CD4-positive, alpha-beta T cell treated with Interleukin-15 for 1 hour (primary cell): ENCODE results near the gene GFI1.
"Not testable (repeated sequence)": the region's sequence is repeated elsewhere in the genome, so short reads cannot be mapped to it uniquely, and the experiment has no call there.

Source experiments
- DNase-seq: peaks from one replicate; pipeline ENCODE4 v3.0.0-alpha.2; 2020

GFI1 gene

DNA sequence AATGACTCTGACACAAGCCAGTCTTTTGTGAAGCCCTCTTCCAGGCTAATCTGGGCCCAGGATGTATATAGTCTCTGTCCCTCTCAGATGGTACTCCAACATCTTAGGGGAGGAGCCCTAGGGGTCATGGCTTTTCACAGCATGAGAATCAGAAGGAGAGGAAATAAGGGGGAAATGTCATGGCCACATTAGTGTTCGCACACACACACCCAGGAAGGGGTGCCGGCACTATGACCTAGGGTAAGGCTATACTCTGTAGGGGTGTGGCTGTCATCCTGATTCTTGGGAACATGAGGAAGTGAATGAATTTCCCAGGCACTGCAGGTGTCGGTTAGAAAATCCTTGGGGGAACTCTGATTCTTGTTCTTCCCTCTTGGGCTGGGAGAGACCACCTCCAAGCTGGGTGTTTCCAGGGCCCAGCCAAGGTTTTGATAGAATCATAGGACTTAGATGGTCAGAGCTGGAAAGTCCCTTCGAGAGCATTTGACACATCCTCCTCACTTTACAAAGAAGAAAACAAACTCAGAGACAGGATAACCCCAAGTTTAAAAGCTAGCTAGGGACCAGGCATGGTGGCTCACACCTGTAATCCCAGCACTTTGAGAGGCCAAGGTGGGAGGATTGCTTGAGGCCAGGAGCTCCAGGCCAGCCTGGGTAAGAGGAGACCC lies 22.0 kb downstream of the GFI1 start:
- DNase-seq, result no peak

DNA sequence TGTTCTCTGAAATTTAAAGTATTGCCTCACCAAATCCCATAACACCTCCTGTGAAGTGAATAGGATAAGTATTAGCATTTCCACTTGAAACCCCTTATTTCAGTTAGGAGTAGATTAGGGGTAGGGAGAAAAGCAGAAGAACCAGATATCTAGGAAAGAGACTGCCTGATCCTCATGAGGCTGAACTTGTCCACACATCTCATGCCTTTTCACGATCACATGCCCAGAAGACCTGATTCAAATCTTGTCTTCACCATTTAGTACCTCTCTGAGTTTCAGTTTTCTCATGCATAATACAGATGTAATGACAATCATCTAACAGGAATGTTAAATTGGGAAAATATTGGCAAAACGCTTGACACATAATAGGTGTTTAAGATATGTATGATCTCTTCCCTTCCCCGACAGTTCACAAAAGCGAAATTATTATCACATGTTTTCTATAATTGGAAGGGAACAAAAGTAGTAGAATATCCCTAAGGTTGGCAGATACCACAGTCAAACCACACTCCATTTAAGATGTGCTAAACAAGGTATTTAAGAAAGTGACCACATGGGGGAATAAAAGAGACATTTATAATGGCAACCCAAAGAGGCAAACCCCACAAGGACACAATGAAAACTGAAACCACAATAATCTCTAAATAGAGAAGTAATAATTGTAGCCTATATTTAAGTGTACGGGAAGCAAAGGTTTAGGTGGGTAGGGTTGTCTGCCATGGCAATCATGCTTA lies 25.2 kb downstream of the GFI1 start:
- no peak for DNase-seq

DNA sequence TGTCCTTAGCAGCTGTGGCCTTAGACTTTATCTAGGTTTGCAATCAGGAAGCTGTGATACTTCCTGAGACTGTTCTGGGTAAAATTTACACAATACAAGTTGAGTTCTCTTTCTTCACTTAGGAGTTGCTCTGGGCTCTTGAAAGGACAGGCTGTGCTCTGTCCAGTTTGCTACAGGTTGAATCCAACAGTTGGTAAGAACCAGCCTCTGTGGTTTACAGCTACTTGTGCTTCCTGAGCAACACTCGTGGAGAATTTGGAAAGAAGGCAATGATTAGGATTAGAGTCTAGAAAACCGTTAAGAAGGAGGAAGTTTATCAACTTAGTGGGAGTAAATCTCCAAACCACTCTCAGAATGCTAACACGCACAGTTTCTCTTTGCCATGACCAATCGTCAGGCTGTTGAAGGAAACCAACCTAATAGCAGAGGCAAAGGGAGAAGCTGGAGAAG lies 26.8 kb downstream of the GFI1 start:
- DNase-seq, result no peak

DNA sequence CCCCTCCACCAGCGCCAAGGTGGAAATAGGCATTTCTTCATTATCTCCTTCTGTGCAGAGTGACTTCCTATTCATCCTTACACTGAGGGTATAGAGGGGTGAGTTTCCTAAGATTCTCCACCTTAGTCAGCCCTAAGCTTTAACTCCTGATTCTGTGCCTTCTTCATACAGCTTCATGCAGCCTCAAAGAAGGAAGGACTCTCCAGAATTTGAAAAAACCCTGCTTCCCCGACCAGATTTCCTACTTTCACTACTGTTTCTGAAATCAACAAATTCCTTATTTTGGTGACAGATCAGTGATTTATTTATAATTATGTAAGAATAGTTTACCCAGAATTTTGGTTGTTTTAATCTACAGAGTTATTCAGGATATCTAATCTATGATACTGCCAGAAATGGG lies 28.6 kb downstream of the GFI1 start:
- no peak for DNase-seq

DNA sequence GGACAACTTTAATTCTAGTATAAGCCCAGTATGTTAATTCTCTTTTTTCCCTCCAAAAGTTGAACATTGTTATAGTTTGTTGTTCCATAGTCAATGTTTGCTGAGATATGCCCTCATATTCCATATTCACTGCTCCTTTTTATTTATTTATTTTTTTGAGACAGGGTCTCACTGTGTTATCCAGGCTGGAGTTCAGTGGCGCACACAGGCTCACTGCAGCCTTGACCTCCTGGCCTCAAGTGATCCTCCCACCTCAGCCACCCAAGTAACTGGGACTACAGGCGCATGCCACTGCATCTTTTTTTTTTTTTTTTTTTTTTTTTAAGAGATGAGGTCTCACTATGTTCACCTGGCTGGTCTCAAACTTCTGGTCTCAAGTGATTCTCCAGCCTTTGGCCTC lies 38.7 kb downstream of the GFI1 start:
- DNase-seq, result no peak

DNA sequence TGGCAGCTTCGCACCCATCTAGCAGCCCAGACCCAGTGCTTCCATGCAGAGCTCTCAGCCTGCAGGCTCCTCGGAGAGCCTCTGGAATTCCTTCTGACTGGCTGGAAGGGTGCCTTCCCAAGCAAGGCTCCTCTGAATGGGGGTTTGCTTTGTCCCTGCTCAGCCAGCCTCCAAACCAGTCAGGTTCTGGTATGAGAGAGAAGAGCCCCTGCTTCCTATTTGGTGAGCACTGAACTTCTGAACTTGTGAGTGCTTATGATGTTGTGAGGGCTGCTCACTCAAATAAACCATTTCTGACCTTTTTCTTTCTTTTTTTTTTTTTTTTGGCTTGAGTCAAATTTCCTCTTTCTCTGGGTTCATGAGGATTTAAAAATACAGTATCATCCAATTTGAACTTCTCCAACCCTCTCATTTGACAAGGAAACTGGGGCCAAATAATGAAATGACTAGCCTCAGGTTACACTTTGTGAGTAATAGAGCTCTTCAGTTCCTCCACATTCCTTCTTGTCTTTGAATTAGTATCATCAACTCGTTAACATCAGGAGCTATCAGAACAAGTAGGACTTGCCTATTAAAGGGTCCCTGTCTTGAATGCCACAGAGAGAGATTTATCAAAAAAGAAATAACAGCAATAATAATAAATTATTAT lies 39.6 kb downstream of the GFI1 start:
- no peak for DNase-seq

DNA sequence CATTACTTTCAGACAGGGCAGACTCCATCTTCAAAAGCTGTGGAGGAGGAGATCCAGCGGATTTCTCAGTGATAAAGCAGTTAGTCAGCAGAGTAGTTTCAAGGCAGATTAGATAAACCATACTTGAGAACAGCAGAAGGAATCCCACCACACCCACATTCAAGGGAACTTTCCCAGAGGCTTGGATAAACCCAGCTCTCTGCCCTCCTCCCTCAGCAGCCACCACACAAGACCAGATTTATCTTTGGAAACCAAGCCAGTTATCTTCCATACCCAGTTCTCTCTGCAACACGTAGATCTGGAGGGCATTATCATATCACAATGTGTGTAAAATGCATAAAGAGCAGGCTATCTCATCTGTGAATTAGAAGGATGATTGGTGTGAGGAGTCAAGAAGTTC lies 40.2 kb downstream of the GFI1 start:
- no peak for DNase-seq

DNA sequence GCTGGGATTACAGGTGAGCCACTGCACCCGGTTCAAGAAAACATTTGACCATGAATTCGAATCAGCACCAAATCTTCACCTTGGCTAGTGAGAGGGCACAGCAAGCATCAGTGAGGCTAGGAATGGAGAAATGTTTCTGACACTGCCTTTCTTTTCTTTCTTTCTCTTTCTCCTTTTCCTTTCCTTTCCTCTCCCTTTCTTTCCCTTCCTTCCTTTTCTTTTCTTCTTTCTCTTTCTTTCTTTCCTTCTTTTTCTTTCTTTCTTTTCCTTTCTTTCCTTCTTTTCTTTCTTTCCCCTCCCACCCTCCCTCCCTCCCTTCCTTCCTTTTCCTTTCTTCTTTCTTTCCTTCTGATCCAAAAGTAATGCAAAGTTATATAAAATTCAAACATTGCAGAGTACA lies 40.9 kb downstream of the GFI1 start:
- DNase-seq, result no peak

DNA sequence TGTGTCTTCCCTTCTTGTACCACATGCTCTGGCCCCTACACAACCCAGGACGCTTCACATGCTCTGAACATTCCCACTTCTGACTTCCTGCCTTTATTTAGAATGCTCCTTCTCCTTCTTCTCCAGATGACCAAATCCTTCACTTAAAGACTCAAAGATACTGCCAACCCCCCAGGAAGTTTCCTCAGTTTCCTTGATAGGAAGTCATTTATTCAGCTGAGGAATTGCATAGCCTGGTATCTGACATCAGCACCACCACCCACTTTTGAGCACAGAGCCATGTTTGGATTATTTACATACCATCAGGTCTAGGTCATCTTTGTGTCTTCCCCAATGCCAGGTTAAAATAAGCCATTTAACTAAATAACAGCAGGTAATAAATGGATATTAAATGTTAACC lies 42.4 kb downstream of the GFI1 start:
- no peak for DNase-seq

DNA sequence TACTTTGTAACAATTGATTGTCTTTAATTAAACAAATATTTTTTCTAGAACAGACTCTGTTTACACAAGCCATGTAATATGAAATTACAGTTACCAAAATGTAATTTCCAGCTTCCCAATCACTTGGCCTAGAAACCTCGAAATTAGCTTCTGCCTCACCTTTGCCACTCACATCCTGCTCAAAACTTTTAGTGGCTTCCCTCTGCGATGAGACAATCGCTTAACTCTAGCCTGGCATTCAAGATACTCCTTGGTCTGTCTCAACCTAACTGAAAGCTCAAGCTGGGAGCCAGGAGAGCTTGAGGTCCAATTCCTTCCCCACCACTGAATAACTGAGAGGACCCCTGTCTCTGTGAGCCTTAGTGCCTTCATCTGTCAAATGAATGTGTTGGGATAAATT lies 42.8 kb downstream of the GFI1 start:
- no peak for DNase-seq

DNA sequence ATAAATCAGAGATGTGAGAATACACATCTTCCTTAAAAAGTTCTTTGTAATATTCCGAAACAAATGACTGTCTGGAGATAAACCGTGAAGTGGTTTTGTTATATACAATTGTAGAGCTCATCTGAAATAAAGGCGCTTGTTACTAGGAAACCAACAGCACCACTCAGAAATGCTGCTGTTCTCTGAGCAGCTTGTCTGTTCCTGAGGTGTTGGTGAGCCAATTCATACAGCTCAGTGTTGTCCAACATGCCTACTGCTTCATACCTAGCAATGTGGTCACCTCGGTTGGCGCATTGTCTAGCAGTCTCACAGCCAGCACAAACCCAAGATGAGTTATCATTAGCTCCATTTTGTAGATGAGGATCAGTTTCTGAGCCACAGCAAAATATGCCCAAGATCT lies 44.4 kb downstream of the GFI1 start:
- DNase-seq, result no peak

DNA sequence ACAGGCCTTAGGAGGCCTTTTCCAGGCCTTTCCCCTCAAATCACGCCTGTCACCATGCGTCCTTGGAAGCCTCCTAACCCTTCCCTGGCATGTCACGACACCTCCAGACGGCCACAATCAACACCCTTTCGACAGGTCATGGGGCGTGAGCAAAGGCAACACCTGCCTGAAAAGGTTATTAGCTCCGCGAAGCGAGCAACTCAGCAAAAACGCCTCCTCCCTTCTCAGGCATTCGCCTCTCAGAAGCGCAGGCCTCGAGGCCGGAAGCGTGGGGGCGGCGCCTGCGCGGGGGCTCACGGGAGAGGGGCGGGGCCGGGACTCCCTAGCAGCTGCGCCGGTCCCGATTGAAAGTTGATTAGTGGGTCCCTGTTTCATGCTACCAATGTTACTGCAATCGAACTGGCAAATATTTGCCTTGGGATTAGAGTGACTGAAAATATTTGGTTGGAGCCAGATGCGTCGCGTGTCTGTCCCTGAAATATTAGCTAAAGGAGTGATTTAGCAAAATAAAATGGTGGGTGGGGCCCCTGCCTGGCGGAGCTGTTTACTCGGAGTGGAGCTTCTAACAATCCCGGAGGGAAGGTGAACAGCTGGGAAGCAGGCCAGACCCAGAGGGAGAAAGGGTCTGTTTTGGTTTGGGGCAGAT lies 44.9 kb downstream of the GFI1 start:
- DNase-seq, result no peak

DNA sequence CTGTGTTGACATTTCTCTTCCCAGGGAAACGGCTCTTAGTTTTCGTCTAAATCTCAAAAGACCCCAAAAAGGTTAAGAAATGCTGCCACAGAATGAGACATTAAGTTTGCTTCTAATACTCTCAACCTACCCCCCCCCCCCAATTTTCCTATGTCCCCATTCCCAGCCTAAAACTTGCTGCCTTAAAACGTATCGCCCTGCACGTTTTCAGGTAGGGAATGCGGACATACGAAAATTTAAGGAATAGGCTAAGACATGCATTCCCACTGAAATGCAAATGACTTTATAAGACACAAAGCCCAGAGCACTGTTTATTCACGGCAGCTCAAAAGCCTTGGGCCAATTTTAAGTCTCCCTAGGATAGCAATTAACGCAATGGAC lies 45.4 kb downstream of the GFI1 start:
- no peak for DNase-seq

DNA sequence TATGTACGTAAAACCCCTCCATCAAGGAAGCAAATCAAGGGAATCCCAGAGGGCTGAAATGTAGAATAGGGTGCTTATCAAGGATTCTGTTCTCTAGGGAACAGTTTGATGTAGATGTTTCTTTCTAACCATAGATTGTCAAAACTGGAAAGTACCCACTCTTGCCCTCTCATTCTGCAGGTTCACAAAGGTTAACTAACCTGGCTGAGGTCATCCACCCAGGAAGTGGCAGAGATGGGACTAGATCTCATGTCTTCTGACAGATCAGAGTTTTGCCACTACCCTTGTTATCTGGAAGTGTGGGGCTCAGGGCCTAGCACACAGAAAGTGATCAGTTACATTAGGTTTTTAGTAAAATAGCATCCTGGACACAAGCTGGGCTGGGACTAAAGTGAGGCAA lies 47.4 kb downstream of the GFI1 start:
- no peak for DNase-seq

DNA sequence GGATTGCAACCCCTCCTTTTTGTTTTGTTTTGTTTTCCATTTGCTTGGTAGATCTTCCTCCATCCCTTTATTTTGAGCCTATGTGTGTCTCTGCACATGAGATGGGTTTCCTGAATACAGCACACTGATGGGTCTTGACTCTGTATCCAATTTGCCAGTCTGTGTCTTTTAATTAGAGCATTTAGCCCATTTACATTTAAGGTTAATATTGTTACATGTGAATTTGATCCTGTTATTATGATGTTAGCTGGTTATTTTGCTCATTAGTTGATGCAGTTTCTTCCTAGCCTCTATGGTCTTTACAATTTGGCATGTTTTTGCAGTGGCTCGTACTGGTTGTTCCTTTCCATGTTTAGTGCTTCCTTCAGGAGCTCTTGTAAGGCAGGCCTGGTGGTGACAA lies 52.2 kb downstream of the GFI1 start:
- not testable (repeated sequence) for DNase-seq

DNA sequence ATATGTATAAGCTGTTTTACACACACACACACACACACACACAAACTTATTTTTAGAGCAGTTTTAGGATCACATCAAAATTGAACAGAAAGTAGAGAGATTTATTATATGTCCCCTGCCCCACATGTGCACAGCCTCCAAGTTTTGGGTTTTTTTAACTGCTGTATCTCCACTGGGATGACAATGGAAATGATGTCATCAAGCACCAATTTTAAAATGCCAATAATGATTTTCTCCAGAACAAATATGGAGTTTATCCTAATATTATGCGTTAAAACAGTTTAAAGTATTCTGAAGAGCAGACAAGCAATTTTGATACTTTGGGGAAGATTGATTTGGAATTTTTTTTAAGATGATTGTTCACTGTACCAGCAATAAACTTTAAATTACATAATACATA lies 56.7 kb downstream of the GFI1 start:
- no peak for DNase-seq

DNA sequence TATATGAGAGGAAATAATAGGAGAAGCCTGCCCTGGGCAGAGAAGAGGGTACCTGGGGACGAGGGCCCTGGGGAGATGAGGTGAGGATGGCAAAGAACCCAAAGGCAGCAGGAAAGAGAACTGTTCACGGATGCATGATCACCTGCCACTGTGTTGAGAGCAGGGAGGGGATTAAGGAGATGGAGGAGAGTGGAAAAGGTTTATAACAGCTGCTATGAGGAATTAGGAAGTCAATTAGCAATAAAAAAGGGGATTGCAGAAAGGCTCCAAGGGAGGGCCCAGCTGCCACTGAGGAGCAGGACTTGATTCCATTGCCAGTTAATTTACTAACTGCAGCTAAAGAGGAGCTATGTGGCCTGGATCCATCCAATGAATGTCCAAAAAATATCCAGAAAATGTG lies 61.1 kb downstream of the GFI1 start:
- no peak for DNase-seq
